A549 (cell line): ENCODE results near the gene SPIRE2.

Experiments used
- FOXS1 ChIP-seq: fragments of 250-450 bp; sonication (Bioruptor Pico); IDR thresholded peaks from 2 replicates; pipeline ENCODE4 v1.5.0; 2020; ENCODE audit warnings: mild to moderate bottlenecking, moderate library complexity
- GATA3 ChIP-seq: IDR thresholded peaks from 2 replicates; pipeline ENCODE4 v1.6.1; 2012; ENCODE audit warnings: borderline replicate concordance
- POLR2A ChIP-seq: IDR thresholded peaks from 2 replicates; pipeline ENCODE4 v1.6.1; 2012; ENCODE audit warnings: mild to moderate bottlenecking, low read length
- RAD21 ChIP-seq, 2 experiments: fragments of >200 bp in 1 of 2; sonication (Bioruptor Twin) in 1 of 2; formaldehyde crosslinking in 1 of 2; IDR thresholded peaks in 1 of 2; conservative IDR thresholded peaks in 1 of 2; 2 replicates in 1 of 2; 3 replicates in 1 of 2; pipeline ENCODE4 v1.6.1; 2012 to 2018; ENCODE audit warnings: inconsistent platforms in 1 of 2
- RNF2 ChIP-seq: fragments of 200-600 bp; sonication (generic); IDR thresholded peaks from 2 replicates; pipeline ENCODE4 v1.6.1; 2016; ENCODE audit warnings: low read depth, mild to moderate bottlenecking, antibody characterized with exemption, moderate library complexity, borderline replicate concordance
- SMC3 ChIP-seq: fragments of >200 bp; sonication (Bioruptor Twin); formaldehyde crosslinking; IDR thresholded peaks from 3 replicates; pipeline ENCODE4 v1.6.1; 2018; ENCODE audit warnings: inconsistent platforms
- TP53 ChIP-seq: fragments of 250-450 bp; sonication (Bioruptor Pico); IDR thresholded peaks from 2 replicates; pipeline ENCODE4 v1.5.0; 2021; ENCODE audit warnings: mild to moderate bottlenecking, moderate library complexity
- ZC3H11A ChIP-seq: fragments of 450-650 bp; IDR thresholded peaks from 2 replicates; pipeline ENCODE4 v1.6.1; 2014; ENCODE audit warnings: antibody characterized with exemption, mild to moderate bottlenecking
- TF ChIP-seq, protein P1 (sequence below): fragments of >200 bp; sonication (Bioruptor Twin); formaldehyde crosslinking; IDR thresholded peaks from 3 replicates; pipeline ENCODE4 v1.5.1; 2016
- TF ChIP-seq, protein P2 (sequence below): fragments of 450-650 bp; IDR thresholded peaks from 2 replicates; pipeline ENCODE4 v1.6.1; 2014; ENCODE audit warnings: antibody characterized with exemption

DNA sequence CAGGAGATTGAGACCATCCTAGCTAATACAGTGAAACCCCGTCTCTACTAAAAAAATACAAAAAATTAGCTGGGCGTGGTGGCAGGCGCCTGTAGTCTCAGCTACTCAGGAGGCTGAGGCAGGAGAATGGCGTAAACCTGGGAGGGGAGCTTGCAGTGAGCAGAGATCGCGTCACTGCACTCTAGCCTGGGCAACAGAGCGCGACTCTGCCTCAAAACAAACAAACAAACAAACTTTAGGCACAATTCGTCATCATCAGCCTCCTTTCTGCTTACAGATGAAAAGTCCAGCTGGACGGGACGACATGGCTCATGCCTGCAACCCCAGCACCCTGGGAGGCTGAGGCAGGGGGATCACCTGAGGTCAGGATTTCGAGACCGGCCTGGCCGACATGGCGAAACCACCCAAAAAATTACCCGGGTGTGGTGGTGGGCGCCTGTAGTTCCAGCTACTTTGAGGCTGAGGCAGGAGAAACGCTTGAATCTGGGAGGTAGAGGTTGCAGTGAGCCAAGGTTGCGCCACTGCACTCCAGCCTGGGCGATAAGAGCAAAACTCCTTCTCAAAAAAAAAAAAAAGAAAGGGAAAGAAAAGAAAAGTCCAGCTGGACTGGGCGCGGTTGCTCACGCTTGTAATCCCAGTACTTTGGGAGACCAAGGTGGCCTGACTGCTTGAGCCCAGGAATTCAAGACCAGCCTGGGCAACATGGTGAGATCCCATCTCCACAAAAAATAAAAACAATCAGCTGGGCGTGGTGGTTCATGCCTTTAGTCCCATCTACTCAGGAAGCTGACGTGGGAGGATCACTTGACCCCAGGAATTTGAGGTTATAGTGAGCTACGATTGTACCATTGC lies 1.5 kb upstream of the SPIRE2 start:
- no peak for TF ChIP-seq POLR2A
- TF ChIP-seq TP53 (CRISPR knock-in tag): no peak
- no peak for TF ChIP-seq RNF2
- no peak for TF ChIP-seq FOXS1 (CRISPR knock-in tag)
- TF ChIP-seq, protein P1, sequence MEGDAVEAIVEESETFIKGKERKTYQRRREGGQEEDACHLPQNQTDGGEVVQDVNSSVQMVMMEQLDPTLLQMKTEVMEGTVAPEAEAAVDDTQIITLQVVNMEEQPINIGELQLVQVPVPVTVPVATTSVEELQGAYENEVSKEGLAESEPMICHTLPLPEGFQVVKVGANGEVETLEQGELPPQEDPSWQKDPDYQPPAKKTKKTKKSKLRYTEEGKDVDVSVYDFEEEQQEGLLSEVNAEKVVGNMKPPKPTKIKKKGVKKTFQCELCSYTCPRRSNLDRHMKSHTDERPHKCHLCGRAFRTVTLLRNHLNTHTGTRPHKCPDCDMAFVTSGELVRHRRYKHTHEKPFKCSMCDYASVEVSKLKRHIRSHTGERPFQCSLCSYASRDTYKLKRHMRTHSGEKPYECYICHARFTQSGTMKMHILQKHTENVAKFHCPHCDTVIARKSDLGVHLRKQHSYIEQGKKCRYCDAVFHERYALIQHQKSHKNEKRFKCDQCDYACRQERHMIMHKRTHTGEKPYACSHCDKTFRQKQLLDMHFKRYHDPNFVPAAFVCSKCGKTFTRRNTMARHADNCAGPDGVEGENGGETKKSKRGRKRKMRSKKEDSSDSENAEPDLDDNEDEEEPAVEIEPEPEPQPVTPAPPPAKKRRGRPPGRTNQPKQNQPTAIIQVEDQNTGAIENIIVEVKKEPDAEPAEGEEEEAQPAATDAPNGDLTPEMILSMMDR: no peak
- no peak for TF ChIP-seq ZC3H11A
- no peak for TF ChIP-seq GATA3
- TF ChIP-seq, protein P2, sequence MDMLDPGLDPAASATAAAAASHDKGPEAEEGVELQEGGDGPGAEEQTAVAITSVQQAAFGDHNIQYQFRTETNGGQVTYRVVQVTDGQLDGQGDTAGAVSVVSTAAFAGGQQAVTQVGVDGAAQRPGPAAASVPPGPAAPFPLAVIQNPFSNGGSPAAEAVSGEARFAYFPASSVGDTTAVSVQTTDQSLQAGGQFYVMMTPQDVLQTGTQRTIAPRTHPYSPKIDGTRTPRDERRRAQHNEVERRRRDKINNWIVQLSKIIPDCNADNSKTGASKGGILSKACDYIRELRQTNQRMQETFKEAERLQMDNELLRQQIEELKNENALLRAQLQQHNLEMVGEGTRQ: no peak
- no peak for TF ChIP-seq SMC3
- no peak for TF ChIP-seq RAD21 (conservative IDR thresholded peaks at IDR 0.05 in 1 of 2, IDR thresholded peaks at IDR 0.05 in 1 of 2)
